Nephron progenitor cell (in vitro differentiated cells): ENCODE measurements around the gene GPR157.
"Not testable (repeated sequence)": the region's sequence is repeated elsewhere in the genome, so short reads cannot be mapped to it uniquely, and the experiment has no call there.

ENCODE experiments used
- DNase-seq: peaks from one replicate; pipeline ENCODE4 v3.0.0; 2021
- H3K27ac Mint-ChIP-seq: 2 replicates; pipeline ENCODE4 v1.8.0; 2021; ENCODE audit warnings: mild to moderate bottlenecking, moderate library complexity, mixed read lengths
- H3K27me3 Mint-ChIP-seq: 2 replicates; pipeline ENCODE4 v1.8.0; 2021; ENCODE audit warnings: mild to moderate bottlenecking, low read depth, mixed read lengths; ENCODE audit not compliant: poor library complexity
- H3K36me3 Mint-ChIP-seq: 2 replicates; pipeline ENCODE4 v1.8.0; 2021; ENCODE audit warnings: low read depth, mixed read lengths
- H3K4me1 Mint-ChIP-seq: 2 replicates; pipeline ENCODE4 v1.8.0; 2021; ENCODE audit warnings: mixed read lengths
- H3K4me3 Mint-ChIP-seq: 2 replicates; pipeline ENCODE4 v1.8.0; 2021; ENCODE audit warnings: mild to moderate bottlenecking, moderate library complexity, mixed read lengths
- H3K9me3 Mint-ChIP-seq: 2 replicates; pipeline ENCODE4 v1.8.0; 2021; ENCODE audit warnings: mild to moderate bottlenecking, moderate library complexity, mixed read lengths
- CTCF ChIP-seq: fragments of 200-600 bp; sonication (generic); IDR thresholded peaks from 2 replicates; pipeline ENCODE4 v1.5.0; 2021; ENCODE audit warnings: antibody characterized with exemption

The GPR157 gene

GRCh38 chr1:9160079-9160717 is 31.3 kb upstream of the GPR157 start:
- no peak for DNase-seq
- Mint-ChIP-seq H3K36me3 (no peaks in the 10 kb centered on the region), H3K4me3 (no peak overlapping the region), H3K27ac (no peak overlapping the region), H3K9me3 (no peaks in the 10 kb centered on the region), H3K27me3 (peaks cover 7% of the 10 kb centered on the region), H3K4me1 (peaks cover 50% of the 10 kb centered on the region)
- no peak for TF ChIP-seq CTCF

- H3K36me3 Mint-ChIP-seq, result peaks cover 3% of the 10 kb centered on the region
- H3K4me3 Mint-ChIP-seq, result no peak overlapping the region
- peaks cover 7% of the 10 kb centered on the region for H3K27me3 Mint-ChIP-seq
- TF ChIP-seq CTCF, result no peak
- H3K4me1 Mint-ChIP-seq, result peaks cover 36% of the 10 kb centered on the region
- DNase-seq, result no peak
- no peak overlapping the region for H3K27ac Mint-ChIP-seq
- no peaks in the 10 kb centered on the region for H3K9me3 Mint-ChIP-seq
These were observed 27.0 kb upstream of the GPR157 start for GRCh38 chr1:9155879-9156278.

GRCh38 chr1:9155405-9155804 is 26.5 kb upstream of the GPR157 start:
- H3K4me1 Mint-ChIP-seq, result peaks cover 36% of the 10 kb centered on the region
- not testable (repeated sequence) for H3K36me3 Mint-ChIP-seq, H3K9me3 Mint-ChIP-seq, H3K27ac Mint-ChIP-seq, H3K4me3 Mint-ChIP-seq, H3K27me3 Mint-ChIP-seq, DNase-seq

- DNase-seq, result no peak
- H3K36me3 Mint-ChIP-seq, result peaks cover 3% of the 10 kb centered on the region
- no peaks in the 10 kb centered on the region for H3K9me3 Mint-ChIP-seq
- no peak overlapping the region for H3K27ac Mint-ChIP-seq
- peaks cover 54% of the 10 kb centered on the region for H3K4me1 Mint-ChIP-seq
- no peak for TF ChIP-seq CTCF
- H3K4me3 Mint-ChIP-seq, result no peak overlapping the region
- peaks cover 6% of the 10 kb centered on the region for H3K27me3 Mint-ChIP-seq
These were observed 24.2 kb upstream of the GPR157 start for GRCh38 chr1:9153152-9153551.

- no peak for TF ChIP-seq CTCF
- H3K4me3 Mint-ChIP-seq, result no peak overlapping the region
- no peaks in the 10 kb centered on the region for H3K9me3 Mint-ChIP-seq
- DNase-seq, result no peak
- peaks cover 3% of the 10 kb centered on the region for H3K36me3 Mint-ChIP-seq
- peaks cover 6% of the 10 kb centered on the region for H3K27me3 Mint-ChIP-seq
- H3K4me1 Mint-ChIP-seq, result peaks cover 51% of the 10 kb centered on the region
- peak overlapping the region; percentile 54 for H3K27ac Mint-ChIP-seq
These were observed 23.6 kb upstream of the GPR157 start for GRCh38 chr1:9152535-9152934.

- H3K27ac Mint-ChIP-seq, result peak overlapping the region; percentile 25
- H3K36me3 Mint-ChIP-seq, result peaks cover 3% of the 10 kb centered on the region
- peaks cover 54% of the 10 kb centered on the region for H3K4me1 Mint-ChIP-seq
- no peak for DNase-seq
- H3K4me3 Mint-ChIP-seq, result no peak overlapping the region
- no peak for TF ChIP-seq CTCF
- no peaks in the 10 kb centered on the region for H3K9me3 Mint-ChIP-seq
- peaks cover 3% of the 10 kb centered on the region for H3K27me3 Mint-ChIP-seq
These were observed 22.5 kb upstream of the GPR157 start for GRCh38 chr1:9151328-9151860.
